ENCODE results near the gene PTBP1.

Gene PTBP1

DNA sequence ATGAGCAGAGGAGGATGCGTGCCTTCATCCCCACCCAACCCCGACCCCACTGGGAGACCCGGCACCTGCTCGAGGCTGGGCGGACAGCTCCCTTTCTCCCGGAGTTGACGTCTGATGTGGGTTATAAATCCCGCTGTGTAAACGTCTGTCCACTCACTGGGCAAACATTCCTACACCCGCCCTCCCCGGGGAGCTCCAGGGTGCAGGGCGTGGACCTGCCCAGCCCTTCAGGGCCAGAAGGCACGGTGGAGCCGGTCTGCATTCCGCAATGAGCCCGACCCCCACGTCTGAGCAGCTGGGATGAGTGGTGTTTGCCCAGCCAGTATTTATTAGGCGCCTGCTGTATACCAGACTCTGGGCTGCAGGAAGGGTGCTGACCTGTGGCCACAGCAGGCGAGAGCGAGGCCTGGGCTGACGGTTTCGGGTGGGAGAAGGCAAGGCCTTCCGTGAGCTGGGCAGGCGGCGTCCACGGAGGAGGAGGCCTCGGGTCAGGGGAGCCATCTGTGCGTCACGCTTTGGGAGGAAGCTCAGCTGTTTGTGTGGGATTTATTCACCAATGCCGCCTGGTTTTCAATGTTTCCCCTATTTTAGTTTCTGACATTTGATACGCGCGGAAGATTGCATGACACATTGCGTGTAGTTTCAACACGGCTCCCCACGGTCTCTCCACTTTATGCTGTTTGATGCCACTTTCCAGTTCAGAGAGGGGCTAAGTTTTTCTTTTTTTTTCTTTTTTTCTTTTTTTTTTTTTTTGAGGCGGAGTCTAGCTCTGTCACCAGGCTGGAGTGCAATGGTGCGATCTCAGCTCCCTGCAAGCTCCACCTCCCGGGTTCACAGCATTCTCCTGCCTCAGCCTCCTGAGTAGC is 44.4 kb upstream of the PTBP1 start:
- TF ChIP-seq, protein P1, sequence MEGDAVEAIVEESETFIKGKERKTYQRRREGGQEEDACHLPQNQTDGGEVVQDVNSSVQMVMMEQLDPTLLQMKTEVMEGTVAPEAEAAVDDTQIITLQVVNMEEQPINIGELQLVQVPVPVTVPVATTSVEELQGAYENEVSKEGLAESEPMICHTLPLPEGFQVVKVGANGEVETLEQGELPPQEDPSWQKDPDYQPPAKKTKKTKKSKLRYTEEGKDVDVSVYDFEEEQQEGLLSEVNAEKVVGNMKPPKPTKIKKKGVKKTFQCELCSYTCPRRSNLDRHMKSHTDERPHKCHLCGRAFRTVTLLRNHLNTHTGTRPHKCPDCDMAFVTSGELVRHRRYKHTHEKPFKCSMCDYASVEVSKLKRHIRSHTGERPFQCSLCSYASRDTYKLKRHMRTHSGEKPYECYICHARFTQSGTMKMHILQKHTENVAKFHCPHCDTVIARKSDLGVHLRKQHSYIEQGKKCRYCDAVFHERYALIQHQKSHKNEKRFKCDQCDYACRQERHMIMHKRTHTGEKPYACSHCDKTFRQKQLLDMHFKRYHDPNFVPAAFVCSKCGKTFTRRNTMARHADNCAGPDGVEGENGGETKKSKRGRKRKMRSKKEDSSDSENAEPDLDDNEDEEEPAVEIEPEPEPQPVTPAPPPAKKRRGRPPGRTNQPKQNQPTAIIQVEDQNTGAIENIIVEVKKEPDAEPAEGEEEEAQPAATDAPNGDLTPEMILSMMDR (IDR thresholded peaks at IDR 0.05; ENCODE audit: low read depth, low read length), result no peak
- TF ChIP-seq, protein P2, sequence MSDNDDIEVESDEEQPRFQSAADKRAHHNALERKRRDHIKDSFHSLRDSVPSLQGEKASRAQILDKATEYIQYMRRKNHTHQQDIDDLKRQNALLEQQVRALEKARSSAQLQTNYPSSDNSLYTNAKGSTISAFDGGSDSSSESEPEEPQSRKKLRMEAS (IDR thresholded peaks at IDR 0.05; ENCODE audit: low read depth, low read length), result peak; percentile 18; the same call in 1 of the 2 replicates
- 0 out of 2 replicates have a peak, but pooled peaks have one; percentile 26 for TF ChIP-seq MYC (IDR thresholded peaks at IDR 0.05; ENCODE audit: low read depth, low read length)
- no peak for TF ChIP-seq POLR2A (IDR thresholded peaks at IDR 0.05; ENCODE audit: extremely low read depth, insufficient read length)
- H3K4me3 ChIP-seq (ENCODE audit: low read depth, low read length), result no peak overlapping the region
- DNase-seq (ENCODE audit: low read depth), result peak; percentile 51

DNA sequence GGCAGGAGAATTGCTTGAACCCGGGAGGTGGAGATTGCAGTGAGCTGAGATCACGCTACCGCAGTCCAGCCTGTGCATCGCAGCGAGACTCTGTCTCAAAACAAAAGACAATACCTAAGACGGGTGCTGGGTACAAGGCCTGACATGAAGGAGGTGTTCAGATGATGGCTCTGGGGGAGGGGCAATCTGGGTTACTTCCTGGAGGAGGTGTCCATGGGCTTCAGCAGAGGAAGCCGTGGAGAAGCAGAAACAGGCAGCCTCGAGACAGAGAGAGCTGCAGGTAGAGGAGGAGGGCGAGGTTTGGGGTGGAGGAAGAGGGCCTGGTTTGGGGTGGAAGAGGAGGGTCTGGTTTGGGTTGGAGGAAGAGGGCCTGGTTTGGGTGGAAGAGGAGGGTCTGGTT is 42.7 kb upstream of the PTBP1 start:
- H3K4me3 ChIP-seq (ENCODE audit: low read depth, low read length), result no peak overlapping the region
- TF ChIP-seq POLR2A (IDR thresholded peaks at IDR 0.05; ENCODE audit: extremely low read depth, insufficient read length) (no peak), MYC (IDR thresholded peaks at IDR 0.05; ENCODE audit: low read depth, low read length) (no peak)
- TF ChIP-seq, protein P2 (IDR thresholded peaks at IDR 0.05; ENCODE audit: low read depth, low read length), result no peak
- TF ChIP-seq, protein P1 (IDR thresholded peaks at IDR 0.05; ENCODE audit: low read depth, low read length), result no peak
- no peak for DNase-seq (ENCODE audit: low read depth)

DNA sequence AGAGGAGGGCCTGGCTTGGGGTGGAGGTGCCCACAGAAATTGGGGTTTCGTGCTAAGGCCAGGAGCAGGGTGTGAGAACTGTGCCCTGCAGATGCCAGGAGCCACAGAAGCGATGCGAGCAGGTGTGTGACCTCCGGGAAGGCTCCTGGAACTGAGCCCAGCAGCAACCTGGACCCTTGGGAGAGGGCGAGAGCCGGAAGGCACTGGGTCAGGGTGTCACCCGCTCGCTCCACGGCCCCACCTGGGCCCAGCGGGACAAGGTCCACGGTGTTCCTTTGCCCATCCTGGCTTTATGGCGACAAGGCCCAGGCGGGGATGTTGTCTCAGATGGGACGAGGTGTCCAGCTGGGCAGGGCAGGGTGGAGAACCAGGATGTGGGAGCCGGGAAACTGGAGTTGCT is 42.2 kb upstream of the PTBP1 start:
- TF ChIP-seq POLR2A (IDR thresholded peaks at IDR 0.05; ENCODE audit: extremely low read depth, insufficient read length), result no peak
- TF ChIP-seq, protein P2 (IDR thresholded peaks at IDR 0.05; ENCODE audit: low read depth, low read length), result no peak
- TF ChIP-seq MYC (IDR thresholded peaks at IDR 0.05; ENCODE audit: low read depth, low read length), result no peak
- TF ChIP-seq, protein P1 (IDR thresholded peaks at IDR 0.05; ENCODE audit: low read depth, low read length), result no peak
- no peak for DNase-seq (ENCODE audit: low read depth)
- no peak overlapping the region for H3K4me3 ChIP-seq (ENCODE audit: low read depth, low read length)

DNA sequence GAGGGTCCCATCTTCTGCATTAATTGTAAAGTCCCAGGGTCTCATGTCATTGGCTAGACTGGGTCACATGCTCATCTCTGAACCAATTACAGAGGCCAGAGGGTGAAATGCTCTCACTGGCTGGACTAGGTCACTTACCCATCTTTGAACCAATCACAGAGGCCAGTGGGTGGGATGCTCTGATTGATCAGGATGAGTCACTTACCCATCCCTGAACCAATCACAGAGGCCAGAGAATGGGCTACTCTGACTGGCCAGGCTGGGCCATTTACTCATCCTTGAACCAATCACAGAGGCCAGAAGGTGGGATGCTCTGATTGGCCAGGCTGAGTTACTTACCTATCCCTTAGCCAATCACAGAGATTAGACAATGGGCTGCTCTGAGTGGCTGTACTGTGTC is 41.0 kb upstream of the PTBP1 start:
- TF ChIP-seq POLR2A (IDR thresholded peaks at IDR 0.05; ENCODE audit: extremely low read depth, insufficient read length) (no peak), MYC (IDR thresholded peaks at IDR 0.05; ENCODE audit: low read depth, low read length) (no peak)
- TF ChIP-seq, protein P2 (IDR thresholded peaks at IDR 0.05; ENCODE audit: low read depth, low read length), result no peak
- TF ChIP-seq, protein P1 (IDR thresholded peaks at IDR 0.05; ENCODE audit: low read depth, low read length), result no peak
- DNase-seq (ENCODE audit: low read depth), result peak; percentile 50
- no peak overlapping the region for H3K4me3 ChIP-seq (ENCODE audit: low read depth, low read length)

DNA sequence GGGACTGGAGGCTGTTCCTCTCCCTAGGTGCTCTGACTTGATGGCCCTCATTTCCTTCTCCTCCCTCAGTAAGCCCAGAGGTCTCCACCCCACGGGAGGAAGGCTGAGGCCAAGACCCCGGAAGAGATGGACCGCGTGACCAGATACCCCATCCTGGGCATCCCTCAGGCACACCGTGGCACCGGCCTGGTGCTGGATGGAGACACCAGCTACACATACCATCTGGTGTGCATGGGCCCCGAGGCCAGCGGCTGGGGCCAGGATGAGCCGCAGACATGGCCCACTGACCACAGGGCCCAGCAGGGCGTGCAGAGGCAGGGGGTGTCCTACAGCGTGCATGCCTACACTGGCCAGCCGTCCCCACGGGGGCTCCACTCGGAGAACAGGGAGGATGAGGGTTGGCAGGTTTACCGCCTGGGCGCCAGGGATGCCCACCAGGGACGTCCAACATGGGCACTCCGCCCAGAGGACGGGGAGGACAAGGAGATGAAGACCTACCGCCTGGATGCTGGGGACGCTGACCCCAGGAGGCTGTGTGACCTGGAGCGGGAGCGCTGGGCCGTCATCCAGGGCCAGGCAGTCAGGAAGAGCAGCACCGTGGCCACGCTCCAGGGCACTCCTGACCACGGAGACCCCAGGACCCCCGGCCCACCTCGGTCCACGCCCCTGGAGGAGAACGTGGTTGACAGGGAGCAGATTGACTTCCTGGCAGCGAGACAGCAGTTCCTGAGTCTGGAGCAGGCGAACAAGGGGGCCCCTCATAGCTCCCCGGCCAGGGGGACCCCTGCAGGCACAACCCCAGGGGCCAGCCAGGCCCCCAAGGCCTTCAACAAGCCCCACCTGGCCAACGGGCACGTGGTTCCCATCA is 40.2 kb upstream of the PTBP1 start:
- TF ChIP-seq, protein P2 (IDR thresholded peaks at IDR 0.05; ENCODE audit: low read depth, low read length), result no peak
- no peak for TF ChIP-seq POLR2A (IDR thresholded peaks at IDR 0.05; ENCODE audit: extremely low read depth, insufficient read length)
- TF ChIP-seq, protein P1 (IDR thresholded peaks at IDR 0.05; ENCODE audit: low read depth, low read length), result no peak
- no peak for TF ChIP-seq MYC (IDR thresholded peaks at IDR 0.05; ENCODE audit: low read depth, low read length)
- DNase-seq (ENCODE audit: low read depth), result no peak
- no peak overlapping the region for H3K4me3 ChIP-seq (ENCODE audit: low read depth, low read length)
